CD8-positive, alpha-beta memory T cell (primary cell): ENCODE measurements around the gene IL21R. TPM values are rescaled to one million over a fixed set of nuclear protein-coding genes. Genes with fewer than 3 reads are reported as not detected.

Experiments
- CTCF ChIA-PET: fragments of 350-600 bp; sonication (Branson Sonifier 250); formaldehyde crosslinking; loops from one replicate; lab custom pipeline; 2021; ENCODE audit warnings: antibody characterized with exemption; lab: Charles Lee
- POLR2A ChIA-PET: fragments of 350-600 bp; sonication (Branson Sonifier 250); formaldehyde crosslinking; loops from one replicate; lab custom pipeline; 2021; ENCODE audit warnings: antibody characterized with exemption; lab: Charles Lee
- DNase-seq, 5 donors: peaks; one replicate each; pipeline versions ENCODE4 v3.0.0 to v3.0.0-alpha.2; 2020 to 2022; ENCODE audit warnings: mixed read lengths in 1 of 5
- H3K27ac ChIP-seq: one replicate; pipeline ENCODE4 v1.7.0; 2013; ENCODE audit warnings: low read depth, mild to moderate bottlenecking, low read length, moderate library complexity
- H3K27me3 ChIP-seq: 2 replicates; pipeline ENCODE4 v1.7.0; 2013; ENCODE audit warnings: low read length, mild to moderate bottlenecking; ENCODE audit not compliant: insufficient read depth, poor library complexity, severe bottlenecking
- H3K36me3 ChIP-seq: 2 replicates; pipeline ENCODE4 v1.7.0; 2013; ENCODE audit warnings: mild to moderate bottlenecking, low read length, moderate library complexity; ENCODE audit not compliant: insufficient read depth
- H3K4me1 ChIP-seq: 2 replicates; pipeline ENCODE4 v1.7.0; 2013; ENCODE audit warnings: mild to moderate bottlenecking, low read length, moderate library complexity; ENCODE audit not compliant: insufficient read depth
- H3K4me3 ChIP-seq: 2 replicates; pipeline ENCODE4 v1.7.0; 2013; ENCODE audit warnings: mild to moderate bottlenecking, low read length
- H3K9me3 ChIP-seq: 2 replicates; pipeline ENCODE4 v1.7.0; 2013; ENCODE audit warnings: mild to moderate bottlenecking, low read length
- H3K27ac Mint-ChIP-seq, 8 donors: one replicate each; pipeline ENCODE4 v1.8.0; 2020 to 2021; ENCODE audit warnings: mixed read lengths in 8 of 8, mild to moderate bottlenecking in 6 of 8, inconsistent platforms in 3 of 8, moderate library complexity in 3 of 8
- H3K27me3 Mint-ChIP-seq, 2 donors: one replicate each; pipeline ENCODE4 v1.8.0; 2020 to 2021; ENCODE audit warnings: mixed read lengths in 2 of 2, mild to moderate bottlenecking in 1 of 2, moderate library complexity in 1 of 2
- H3K36me3 Mint-ChIP-seq, 3 donors: one replicate each; pipeline ENCODE4 v1.8.0; 2020 to 2021; ENCODE audit warnings: mixed read lengths in 3 of 3, inconsistent platforms in 1 of 3, mild to moderate bottlenecking in 1 of 3
- H3K4me1 Mint-ChIP-seq, 3 donors: one replicate each; pipeline ENCODE4 v1.8.0; 2020 to 2021; ENCODE audit warnings: mixed read lengths in 3 of 3, inconsistent platforms in 1 of 3, mild to moderate bottlenecking in 1 of 3
- H3K4me3 Mint-ChIP-seq, 7 donors: one replicate each; pipeline ENCODE4 v1.8.0; 2020 to 2021; ENCODE audit warnings: mixed read lengths in 7 of 7, mild to moderate bottlenecking in 6 of 7, moderate library complexity in 4 of 7, inconsistent platforms in 2 of 7
- H3K9me3 Mint-ChIP-seq, 5 donors: one replicate each; pipeline ENCODE4 v1.8.0; 2020 to 2022; ENCODE audit warnings: mixed read lengths in 5 of 5, mild to moderate bottlenecking in 3 of 5, moderate library complexity in 2 of 5, inconsistent platforms in 1 of 5
- polyA plus RNA-seq: library from polyadenylated mRNA; unstranded; fragments of 300-500 nt; fragmentation: Illumina TruSeq; gene quantifications from one replicate; pipeline ENCODE4 v1.2.3, GENCODE V29; 2021
- total RNA-seq, 2 experiments: library from RNA; stranded (reverse); gene quantifications; one replicate each; pipeline ENCODE4 v1.2.3, GENCODE V29; 2021

IL21R gene
- total RNA-seq, result 10 to 100 TPM; 80.5 to 84.5 TPM
- 53.7 TPM for polyA plus RNA-seq

DNA sequence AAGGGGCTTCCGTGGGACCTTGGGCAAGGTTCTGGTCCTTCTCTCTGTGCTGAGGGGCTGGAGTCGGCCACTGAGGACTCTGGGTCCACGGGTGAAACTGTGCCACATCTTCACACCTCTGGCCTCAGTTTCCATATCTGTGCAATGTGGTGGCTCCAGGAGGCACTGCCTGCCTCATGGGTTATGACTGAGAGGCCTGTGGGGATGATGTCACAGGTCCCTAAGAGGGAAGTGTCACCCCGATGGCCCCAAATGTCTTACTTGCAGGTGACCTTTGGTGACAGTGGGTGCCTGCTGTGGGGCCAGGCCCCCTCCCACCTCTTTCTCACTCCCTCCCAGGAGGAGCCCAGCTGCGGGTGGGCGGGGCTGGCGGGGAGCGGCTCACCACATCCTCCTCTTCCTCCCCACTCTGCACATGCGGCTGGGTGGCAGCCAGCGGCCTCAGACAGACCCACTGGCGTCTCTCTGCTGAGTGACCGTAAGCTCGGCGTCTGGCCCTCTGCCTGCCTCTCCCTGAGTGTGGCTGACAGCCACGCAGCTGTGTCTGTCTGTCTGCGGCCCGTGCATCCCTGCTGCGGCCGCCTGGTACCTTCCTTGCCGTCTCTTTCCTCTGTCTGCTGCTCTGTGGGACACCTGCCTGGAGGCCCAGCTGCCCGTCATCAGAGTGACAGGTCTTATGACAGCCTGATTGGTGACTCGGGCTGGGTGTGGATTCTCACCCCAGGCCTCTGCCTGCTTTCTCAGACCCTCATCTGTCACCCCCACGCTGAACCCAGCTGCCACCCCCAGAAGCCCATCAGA lies at the start of gene IL21R:
Gene IL21R, plus strand, starts transcription at position 407 of the 801 bp plus-strand sequence. CDS start 27,898 bp downstream, outside the sequence.
- CTCF ChIA-PET, result interaction anchor here (0.8 to 2.9 kb wide), 9 partner anchors 15 to 223 kb away, joined by 3 to 9 read pairs (median 4); no protein-coding TSS in a partner anchor
- Mint-ChIP-seq H3K4me1 (peaks cover 65 to 77% (median 67%) of the 10 kb centered on the region in 3 donors), H3K4me3 (peak within 1 kb of the TSS; percentile 94 to 100 (median 99))

DNA sequence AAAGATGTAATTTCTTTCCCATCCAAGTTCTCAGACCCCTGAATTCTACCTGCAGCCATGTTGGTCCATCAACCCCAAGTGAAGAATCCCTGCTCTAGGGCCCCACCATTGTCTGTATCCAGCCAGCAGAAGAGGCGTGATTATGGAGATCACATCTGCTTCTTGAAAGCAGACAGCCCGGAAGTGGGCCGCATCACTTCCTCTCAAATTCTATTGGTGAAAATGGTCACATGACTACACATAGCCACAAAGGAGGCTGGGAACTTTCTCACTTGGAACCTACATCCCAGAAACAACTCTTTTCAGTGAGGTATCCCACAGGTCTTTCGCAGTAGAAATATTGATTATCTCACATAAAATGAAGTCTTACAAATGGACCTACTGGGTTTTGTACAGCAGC lies 48.1 kb upstream of the IL21R start:
- Histone ChIP-seq H3K27me3 (no peaks in the 10 kb centered on the region), H3K4me1 (no peaks in the 10 kb centered on the region), H3K36me3 (peaks cover 69% of the 10 kb centered on the region), H3K9me3 (no peaks in the 10 kb centered on the region), H3K27ac (no peak overlapping the region), H3K4me3 (no peak overlapping the region)
- H3K4me3 Mint-ChIP-seq, result no peak overlapping the region
- H3K4me1 Mint-ChIP-seq, result peaks cover 0 to 9% (median 2%) of the 10 kb centered on the region in 3 donors
- no peak for DNase-seq
- no peaks in the 10 kb centered on the region for H3K27me3 Mint-ChIP-seq
- CTCF ChIA-PET, result interaction anchor here (1.0 kb wide), 1 partner anchor 14 kb away, joined by 3 read pairs; no protein-coding TSS in a partner anchor
- POLR2A ChIA-PET, result no interaction called here
- H3K9me3 Mint-ChIP-seq, result no peaks in the 10 kb centered on the region
- H3K27ac Mint-ChIP-seq, result peak overlapping the region in 7 of 8 donors; percentile 17 to 83 (median 52)
- peaks cover 25 to 93% (median 44%) of the 10 kb centered on the region in 3 donors for H3K36me3 Mint-ChIP-seq

More for the DNA sequence above, at the start of gene IL21R:
- peaks cover 49% of the 10 kb centered on the region for H3K4me1 ChIP-seq
- H3K4me3 ChIP-seq, result peak within 1 kb of the TSS; percentile 98
- peak within 1 kb of the TSS; percentile 92 to 100 (median 100) for H3K27ac Mint-ChIP-seq
- peak; percentile 82 to 97 (median 91) for DNase-seq
- no peaks in the 10 kb centered on the region for H3K27me3 ChIP-seq
- H3K9me3 ChIP-seq, result no peaks in the 10 kb centered on the region
- H3K36me3 Mint-ChIP-seq, result peaks cover 0 to 31% (median 3%) of the 10 kb centered on the region in 3 donors
- POLR2A ChIA-PET, result interaction anchor here (0.7 to 1.6 kb wide), 8 partner anchors 24 to 198 kb away, joined by 3 to 10 read pairs (median 4); partner anchors contain the start of gene KDM8
- peak within 1 kb of the TSS; percentile 92 for H3K27ac ChIP-seq
- H3K27me3 Mint-ChIP-seq, result peaks cover 0 to 13% of the 10 kb centered on the region in 2 donors
- H3K36me3 ChIP-seq, result no peaks in the 10 kb centered on the region
- H3K9me3 Mint-ChIP-seq, result no peaks in the 10 kb centered on the region

DNA sequence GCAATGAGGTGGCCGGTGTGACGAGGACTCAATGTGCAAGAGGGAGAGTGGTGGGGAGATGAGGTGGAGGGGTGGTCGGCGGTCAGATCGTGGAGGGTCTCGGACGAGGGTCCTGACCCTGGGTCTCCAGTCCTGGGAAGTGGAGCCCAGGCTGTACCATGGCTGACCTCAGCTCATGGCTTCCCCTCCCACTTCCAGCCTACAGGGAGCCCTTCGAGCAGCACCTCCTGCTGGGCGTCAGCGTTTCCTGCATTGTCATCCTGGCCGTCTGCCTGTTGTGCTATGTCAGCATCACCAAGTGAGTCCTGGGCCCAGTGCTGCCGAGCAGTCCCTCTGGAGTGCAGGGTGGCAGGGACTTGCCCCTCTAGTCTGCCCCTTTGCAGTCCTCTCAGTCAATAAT lies 46.4 kb upstream of the IL21R start:
- Mint-ChIP-seq H3K27ac (peak overlapping the region in 4 of 8 donors; percentile 32 to 74 (median 50)), H3K4me1 (peaks cover 0 to 9% (median 0%) of the 10 kb centered on the region in 3 donors), H3K36me3 (peaks cover 17 to 93% (median 38%) of the 10 kb centered on the region in 3 donors), H3K27me3 (no peaks in the 10 kb centered on the region), H3K9me3 (no peaks in the 10 kb centered on the region), H3K4me3 (peak overlapping the region in 1 of 7 donors; percentile 12)
- DNase-seq, result no peak
- CTCF ChIA-PET, result interaction anchor here (1.3 to 2.8 kb wide), 5 partner anchors 9 to 183 kb away, joined by 4 to 13 read pairs (median 4); no protein-coding TSS in a partner anchor
- H3K36me3 ChIP-seq, result peaks cover 75% of the 10 kb centered on the region
- POLR2A ChIA-PET, result no interaction called here
- H3K27me3 ChIP-seq, result no peaks in the 10 kb centered on the region
- H3K27ac ChIP-seq, result no peak overlapping the region
- H3K4me1 ChIP-seq, result no peaks in the 10 kb centered on the region
- no peak overlapping the region for H3K4me3 ChIP-seq
- H3K9me3 ChIP-seq, result no peaks in the 10 kb centered on the region

DNA sequence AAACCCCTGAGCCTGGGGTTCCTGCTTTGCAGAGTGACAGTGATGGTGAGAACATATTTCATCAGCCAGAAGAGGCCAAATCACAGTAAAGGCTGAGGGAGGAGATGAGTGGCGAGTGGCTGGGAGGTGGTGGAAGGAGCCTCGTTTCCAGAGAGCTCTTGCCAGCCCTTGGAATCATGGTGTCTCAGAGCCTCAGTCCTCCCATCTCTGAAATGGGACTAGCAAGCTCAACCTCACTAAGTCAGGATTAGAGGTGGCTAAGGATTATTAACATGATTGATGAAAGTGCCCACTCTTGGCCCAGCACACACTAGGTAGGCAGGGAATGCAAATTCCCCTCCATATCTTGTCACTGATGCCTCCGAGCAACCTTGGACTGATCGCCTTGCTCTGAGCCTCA lies 45.2 kb upstream of the IL21R start:
- H3K27ac ChIP-seq, result no peak overlapping the region
- Mint-ChIP-seq H3K9me3 (no peaks in the 10 kb centered on the region), H3K27me3 (no peaks in the 10 kb centered on the region), H3K4me3 (no peak overlapping the region), H3K36me3 (peaks cover 19 to 94% (median 37%) of the 10 kb centered on the region in 3 donors), H3K4me1 (peaks cover 0 to 9% (median under 1%) of the 10 kb centered on the region in 3 donors), H3K27ac (peak overlapping the region in 5 of 8 donors; percentile 42 to 89 (median 62))
- H3K27me3 ChIP-seq, result no peaks in the 10 kb centered on the region
- no peaks in the 10 kb centered on the region for H3K4me1 ChIP-seq
- H3K36me3 ChIP-seq, result peaks cover 75% of the 10 kb centered on the region
- DNase-seq, result no peak
- ChIA-PET POLR2A (no interaction called here), CTCF (interaction anchor here (1.1 to 2.8 kb wide), 3 partner anchors 10 to 177 kb away, joined by 7 to 13 read pairs (median 8); no protein-coding TSS in a partner anchor)
- no peak overlapping the region for H3K4me3 ChIP-seq
- no peaks in the 10 kb centered on the region for H3K9me3 ChIP-seq

DNA sequence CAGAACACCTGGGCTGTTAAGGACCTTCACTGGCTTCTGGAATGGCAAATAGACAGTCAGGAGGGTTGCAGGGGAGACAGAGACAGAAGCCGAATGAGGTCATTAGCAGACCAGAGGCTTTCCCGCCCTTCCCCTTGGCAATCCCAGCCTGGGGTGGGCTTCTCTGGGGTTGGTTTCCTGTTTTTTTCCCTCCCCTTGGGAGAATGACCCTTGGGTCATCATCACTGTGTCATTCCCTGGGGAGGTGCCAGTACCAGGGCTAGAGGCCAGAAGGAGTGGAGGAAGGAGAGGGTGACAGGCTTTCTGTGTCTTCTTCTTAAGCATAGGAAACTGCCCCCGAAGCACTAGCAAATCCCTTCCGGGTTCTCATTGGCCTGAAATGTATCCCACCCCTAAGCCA lies 42.9 kb upstream of the IL21R start:
- H3K4me1 ChIP-seq, result peaks cover under 1% of the 10 kb centered on the region
- Mint-ChIP-seq H3K9me3 (no peaks in the 10 kb centered on the region), H3K36me3 (peaks cover 21 to 95% (median 36%) of the 10 kb centered on the region in 3 donors), H3K27me3 (no peaks in the 10 kb centered on the region), H3K4me1 (peaks cover 0 to 11% (median 10%) of the 10 kb centered on the region in 3 donors), H3K27ac (peak overlapping the region in 4 of 8 donors; percentile 12 to 79 (median 60)), H3K4me3 (no peak overlapping the region)
- H3K4me3 ChIP-seq, result no peak overlapping the region
- POLR2A ChIA-PET, result no interaction called here
- H3K36me3 ChIP-seq, result peaks cover 66% of the 10 kb centered on the region
- CTCF ChIA-PET, result interaction anchor here (1.2 kb wide), 1 partner anchor 9 kb away, joined by 3 read pairs; no protein-coding TSS in a partner anchor
- no peaks in the 10 kb centered on the region for H3K27me3 ChIP-seq
- H3K9me3 ChIP-seq, result no peaks in the 10 kb centered on the region
- DNase-seq, result no peak
- no peak overlapping the region for H3K27ac ChIP-seq

DNA sequence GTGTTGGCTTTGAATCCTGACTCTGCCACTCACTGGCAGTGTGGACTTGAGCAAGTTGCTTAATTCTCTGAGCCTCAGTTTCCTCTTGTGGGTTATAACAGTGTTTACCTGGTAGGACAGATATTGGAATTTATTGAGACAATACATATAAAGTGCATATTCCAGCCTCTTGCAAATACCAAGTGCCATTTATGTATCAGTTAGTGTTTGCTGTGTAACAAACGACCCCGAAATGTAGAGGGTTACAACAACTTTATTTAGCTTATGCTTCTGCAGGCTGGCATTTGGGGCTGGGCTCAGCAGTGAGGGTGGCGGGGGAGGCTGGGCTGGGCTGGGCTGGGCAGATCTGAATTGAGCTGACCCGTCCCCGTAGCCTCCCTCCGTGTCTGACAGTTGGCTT lies 42.4 kb upstream of the IL21R start:
- Histone ChIP-seq H3K9me3 (no peaks in the 10 kb centered on the region), H3K36me3 (peaks cover 60% of the 10 kb centered on the region), H3K4me1 (peaks cover 6% of the 10 kb centered on the region), H3K27ac (no peak overlapping the region), H3K27me3 (no peaks in the 10 kb centered on the region), H3K4me3 (no peak overlapping the region)
- POLR2A ChIA-PET, result no interaction called here
- Mint-ChIP-seq H3K9me3 (no peaks in the 10 kb centered on the region), H3K4me3 (no peak overlapping the region), H3K4me1 (peaks cover 2 to 17% (median 16%) of the 10 kb centered on the region in 3 donors), H3K36me3 (peaks cover 19 to 95% (median 33%) of the 10 kb centered on the region in 3 donors), H3K27ac (peak overlapping the region in 3 of 8 donors; percentile 12 to 86 (median 42)), H3K27me3 (no peaks in the 10 kb centered on the region)
- no peak for DNase-seq
- CTCF ChIA-PET, result interaction anchor here (1.2 kb wide), 1 partner anchor 8 kb away, joined by 3 read pairs; no protein-coding TSS in a partner anchor

DNA sequence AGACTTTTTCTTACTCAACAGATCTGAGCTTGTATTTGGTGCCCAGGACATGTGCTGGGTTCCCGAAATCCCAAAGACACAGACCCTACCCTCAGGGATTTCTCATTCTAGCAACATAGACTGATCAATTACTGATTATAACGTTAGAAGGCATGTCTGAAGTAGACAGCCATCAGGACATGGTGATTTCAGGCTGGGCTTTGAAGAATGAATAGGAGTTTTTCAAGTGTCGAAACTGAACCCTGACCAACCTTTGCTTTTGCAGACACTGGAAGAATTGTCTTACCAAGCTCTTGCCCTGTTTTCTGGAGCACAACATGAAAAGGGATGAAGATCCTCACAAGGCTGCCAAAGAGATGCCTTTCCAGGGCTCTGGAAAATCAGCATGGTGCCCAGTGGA lies 40.0 kb upstream of the IL21R start:
- Histone ChIP-seq H3K36me3 (peaks cover 41% of the 10 kb centered on the region), H3K4me3 (no peak overlapping the region), H3K4me1 (peaks cover 24% of the 10 kb centered on the region), H3K27ac (no peak overlapping the region), H3K27me3 (no peaks in the 10 kb centered on the region), H3K9me3 (no peaks in the 10 kb centered on the region)
- POLR2A ChIA-PET, result no interaction called here
- Mint-ChIP-seq H3K36me3 (peaks cover 14 to 75% (median 27%) of the 10 kb centered on the region in 3 donors), H3K4me1 (peaks cover 7 to 39% (median 20%) of the 10 kb centered on the region in 3 donors), H3K4me3 (no peak overlapping the region), H3K9me3 (no peaks in the 10 kb centered on the region), H3K27ac (peak overlapping the region in 7 of 8 donors; percentile 1 to 75 (median 44)), H3K27me3 (no peaks in the 10 kb centered on the region)
- no peak for DNase-seq
- CTCF ChIA-PET, result interaction anchor here (1.2 kb wide), 1 partner anchor 131 kb away, joined by 4 read pairs; no protein-coding TSS in a partner anchor
